H9 (cell line): Measurements from ENCODE around the gene EML4. TPM values are rescaled to one million over a fixed set of nuclear protein-coding genes. Genes with fewer than 3 reads are reported as not detected.

Experiments used
- DNase-seq: peaks from one replicate; pipeline ENCODE4 v3.0.0-alpha.2; 2017
- H2AFZ ChIP-seq: one replicate; pipeline ENCODE4 v1.6.1; 2013; ENCODE audit warnings: mild to moderate bottlenecking, low read length, control low read depth, moderate library complexity
- H2AK5ac ChIP-seq: 2 replicates; pipeline ENCODE4 v1.6.1; 2013; ENCODE audit warnings: low read length, control low read depth, mixed read lengths; ENCODE audit not compliant: insufficient read length
- H2BK120ac ChIP-seq: one replicate; pipeline ENCODE4 v1.6.1; 2013; ENCODE audit warnings: low read depth, mild to moderate bottlenecking, low read length, control low read depth, inconsistent platforms; ENCODE audit not compliant: poor library complexity, severe bottlenecking
- H2BK12ac ChIP-seq: 2 replicates; pipeline ENCODE4 v1.6.1; 2013; ENCODE audit warnings: low read length, control low read depth, mixed read lengths, low read depth; ENCODE audit not compliant: insufficient read length
- H2BK15ac ChIP-seq: 2 replicates; pipeline ENCODE4 v1.6.1; 2013; ENCODE audit warnings: low read depth, low read length, control low read depth
- H2BK20ac ChIP-seq: one replicate; pipeline ENCODE4 v1.6.1; 2013; ENCODE audit warnings: low read depth, mild to moderate bottlenecking, low read length, control low read depth, inconsistent platforms; ENCODE audit not compliant: poor library complexity, severe bottlenecking
- H2BK5ac ChIP-seq: 2 replicates; pipeline ENCODE4 v1.6.1; 2013; ENCODE audit warnings: low read length, control low read depth, mixed read lengths; ENCODE audit not compliant: insufficient read length
- H3K14ac ChIP-seq: 2 replicates; pipeline ENCODE4 v1.6.1; 2013; ENCODE audit warnings: low read length, control low read depth; ENCODE audit not compliant: insufficient read depth
- H3K18ac ChIP-seq: 2 replicates; pipeline ENCODE4 v1.6.1; 2013; ENCODE audit warnings: low read depth, mild to moderate bottlenecking, mixed read lengths, low read length, control low read depth; ENCODE audit not compliant: insufficient read length
- H3K23ac ChIP-seq: 2 replicates; pipeline ENCODE4 v1.6.1; 2013; ENCODE audit warnings: low read length, control low read depth, mixed read lengths, low read depth; ENCODE audit not compliant: insufficient read length
- H3K23me2 ChIP-seq: 2 replicates; pipeline ENCODE4 v1.6.1; 2013; ENCODE audit warnings: low read depth, mild to moderate bottlenecking, mixed read lengths, low read length, control low read depth; ENCODE audit not compliant: insufficient read length, poor library complexity, severe bottlenecking
- H3K27ac ChIP-seq: 2 replicates; pipeline ENCODE4 v1.5.1; 2013; ENCODE audit warnings: low read length, control low read depth, mixed read lengths, low read depth; ENCODE audit not compliant: insufficient read length
- H3K27me3 ChIP-seq: 2 replicates; pipeline ENCODE4 v1.6.1; 2013; ENCODE audit warnings: low read length, control low read depth, inconsistent platforms; ENCODE audit not compliant: insufficient read depth
- H3K4ac ChIP-seq: 2 replicates; pipeline ENCODE4 v1.6.1; 2013; ENCODE audit warnings: low read depth, mild to moderate bottlenecking, control low read depth, inconsistent platforms, low read length, moderate library complexity
- H3K4me1 ChIP-seq: 2 replicates; pipeline ENCODE4 v1.6.1; 2013; ENCODE audit warnings: low read length, control low read depth, inconsistent platforms; ENCODE audit not compliant: insufficient read depth
- H3K4me2 ChIP-seq: 2 replicates; pipeline ENCODE4 v1.6.1; 2013; ENCODE audit warnings: low read length, control low read depth, mixed read lengths; ENCODE audit not compliant: insufficient read length, insufficient read depth
- H3K56ac ChIP-seq: 2 replicates; pipeline ENCODE4 v1.6.1; 2013; ENCODE audit warnings: low read depth, mild to moderate bottlenecking, mixed read lengths, low read length, control low read depth; ENCODE audit not compliant: insufficient read length
- H3K79me1 ChIP-seq: 2 replicates; pipeline ENCODE4 v1.6.1; 2013; ENCODE audit warnings: low read depth, mild to moderate bottlenecking, moderate library complexity, low read length, control low read depth, inconsistent platforms; ENCODE audit not compliant: insufficient read depth, poor library complexity, severe bottlenecking
- H3K79me2 ChIP-seq: 2 replicates; pipeline ENCODE4 v1.6.1; 2013; ENCODE audit warnings: low read length, control low read depth, inconsistent platforms; ENCODE audit not compliant: insufficient read depth
- H3K9ac ChIP-seq: 2 replicates; pipeline ENCODE4 v1.6.1; 2013; ENCODE audit warnings: low read length, control low read depth, mixed read lengths; ENCODE audit not compliant: insufficient read length; ENCODE audit errors: extremely low read depth
- H3K9me3 ChIP-seq: one replicate; pipeline ENCODE4 v1.6.1; 2013; ENCODE audit warnings: low read depth, low read length, inconsistent platforms; ENCODE audit not compliant: control insufficient read depth
- H3T11ph ChIP-seq: one replicate; pipeline ENCODE4 v1.6.1; 2013; ENCODE audit warnings: mild to moderate bottlenecking, low read length, control low read depth, inconsistent platforms
- H4K20me1 ChIP-seq: one replicate; pipeline ENCODE4 v1.6.1; 2013; ENCODE audit not compliant: control insufficient read depth, insufficient read length, insufficient read depth
- H4K5ac ChIP-seq: 2 replicates; pipeline ENCODE4 v1.6.1; 2013; ENCODE audit warnings: low read depth, mild to moderate bottlenecking, mixed read lengths, low read length, control low read depth; ENCODE audit not compliant: insufficient read length
- H4K8ac ChIP-seq: replicated peaks from 2 replicates; pipeline ENCODE4 v1.6.1; 2013; ENCODE audit warnings: low read length, control low read depth, mixed read lengths, low read depth; ENCODE audit not compliant: insufficient read length
- H4K91ac ChIP-seq: 2 replicates; pipeline ENCODE4 v1.6.1; 2013; ENCODE audit warnings: low read depth, mild to moderate bottlenecking, moderate library complexity, mixed read lengths, low read length, control low read depth; ENCODE audit not compliant: insufficient read length
- H3K27ac Mint-ChIP-seq, 3 experiments: 2 replicates in 2 of 3; 3 replicates in 1 of 3; pipeline ENCODE4 v1.8.0; 2020 to 2021; ENCODE audit warnings: mixed read lengths in 3 of 3, mild to moderate bottlenecking in 1 of 3, moderate library complexity in 1 of 3
- H3K27me3 Mint-ChIP-seq: 2 replicates; pipeline ENCODE4 v1.8.0; 2021; ENCODE audit warnings: low read depth, mild to moderate bottlenecking, moderate library complexity, mixed read lengths
- H3K36me3 Mint-ChIP-seq, 3 experiments: 2 replicates in 2 of 3; 3 replicates in 1 of 3; pipeline ENCODE4 v1.8.0; 2020 to 2021; ENCODE audit warnings: low read depth in 3 of 3, mixed read lengths in 3 of 3; ENCODE audit not compliant: insufficient read depth in 1 of 3
- H3K4me1 Mint-ChIP-seq, 2 experiments: 2 replicates each; pipeline ENCODE4 v1.8.0; 2020; ENCODE audit warnings: mixed read lengths in 2 of 2
- H3K4me3 Mint-ChIP-seq, 2 experiments: 2 replicates in 1 of 2; 3 replicates in 1 of 2; pipeline ENCODE4 v1.8.0; 2020 to 2021; ENCODE audit warnings: mild to moderate bottlenecking in 2 of 2, mixed read lengths in 2 of 2, moderate library complexity in 1 of 2
- H3K9me3 Mint-ChIP-seq, 2 experiments: 2 replicates in 1 of 2; 3 replicates in 1 of 2; pipeline ENCODE4 v1.8.0; 2020; ENCODE audit warnings: mild to moderate bottlenecking in 2 of 2, mixed read lengths in 2 of 2, moderate library complexity in 1 of 2
- CTCF ChIP-seq: fragments of 200-600 bp; sonication (generic); conservative IDR thresholded peaks from 3 replicates; pipeline ENCODE4 v1.8.0; 2021; ENCODE audit warnings: antibody characterized with exemption, mild to moderate bottlenecking
- WGBS: extraction: QIAGEN DNeasy Blood & Tissue Kit; methylation state at CpG from one replicate; pipeline ENCODE4 v1.1.7; 2013; ENCODE audit warnings: missing lambda C conversion rate, low lambda C conversion rate, mixed read lengths; ENCODE audit not compliant: insufficient read length; ENCODE audit errors: extremely low coverage; 5-methylcytosine and 5-hydroxymethylcytosine counted together
- total RNA-seq: library from RNA; stranded (reverse); gene quantifications from 2 replicates; pipeline ENCODE4 v1.2.1, GENCODE V29; 2021

EML4 gene
- total RNA-seq, 1 experiment from 2014 or later: 68.6 TPM

- H2AK5ac ChIP-seq: no peak overlapping the region
- Mint-ChIP-seq H3K4me3 (peak overlapping the region; percentile 94), H3K4me1 (peaks cover 25 to 28% of the 10 kb centered on the region in 2 experiments), H3K27me3 (no peaks in the 10 kb centered on the region), H3K36me3 (peaks cover 0 to 5% (median 0%) of the 10 kb centered on the region in 3 experiments; a peak in 1 of 7 replicates), H3K27ac (peak overlapping the region; percentile 42 to 100 (median 100); a peak in 6 of 7 replicates), H3K9me3 (no peaks in the 10 kb centered on the region)
- no peaks in the 10 kb centered on the region for H3K27me3 ChIP-seq
- no peak overlapping the region for H2BK20ac ChIP-seq
- H3K56ac ChIP-seq: no peak overlapping the region
- peak overlapping the region; percentile 39 for H4K8ac ChIP-seq
- H3K79me2 ChIP-seq: peaks cover 39% of the 10 kb centered on the region; the same call in 1 of the 2 replicates
- no peak overlapping the region for H4K5ac ChIP-seq
- no peak for TF ChIP-seq CTCF
- H3K9me3 ChIP-seq: no peaks in the 10 kb centered on the region
- no peak for DNase-seq
- H3K4me2 ChIP-seq: peak overlapping the region; percentile 96
- peaks cover 11% of the 10 kb centered on the region for H3K79me1 ChIP-seq
- peak overlapping the region; percentile 99 for H3K9ac ChIP-seq
- H2AFZ ChIP-seq: no peak overlapping the region
- H2BK5ac ChIP-seq: no peak overlapping the region
- H2BK120ac ChIP-seq: no peak overlapping the region
- H2BK12ac ChIP-seq: no peak overlapping the region
- H4K91ac ChIP-seq: no peak overlapping the region
- H2BK15ac ChIP-seq: no peak overlapping the region
- no peaks in the 10 kb centered on the region for H4K20me1 ChIP-seq
- no peak overlapping the region for H3K18ac ChIP-seq
- H3K14ac ChIP-seq: no peak overlapping the region
- 0 out of 2 replicates have a peak, but pooled peaks cover 2% of the 10 kb centered on the region for H3K4me1 ChIP-seq
- no peak overlapping the region for H3K27ac ChIP-seq
- no peak overlapping the region for H3K4ac ChIP-seq
- no peak overlapping the region for H3K23ac ChIP-seq
- WGBS: no CpG with 5 or more reads among the region's 12 CpGs
- no peak overlapping the region for H3T11ph ChIP-seq
- peaks cover 23% of the 10 kb centered on the region for H3K23me2 ChIP-seq
Observed at GRCh38 chr2:42359965-42360483, 190.9 kb downstream of the EML4 start.
